SH-SY5Y (cell line): ENCODE measurements around the gene DLG1.

Source experiments
- GATA2 ChIP-seq: IDR thresholded peaks from 2 replicates; pipeline ENCODE4 v1.6.1; 2011; ENCODE audit warnings: mild to moderate bottlenecking, low read depth, low read length
- GATA3 ChIP-seq: IDR thresholded peaks from 2 replicates; pipeline ENCODE4 v1.6.1; 2011; ENCODE audit warnings: low read depth, mild to moderate bottlenecking, low read length, moderate library complexity

Gene DLG1

GRCh38 chr3:197305854-197306253 lies 7.4 kb upstream of the DLG1 start:
- TF ChIP-seq GATA3 (no peak), GATA2 (no peak)

- no peak for TF ChIP-seq GATA2
- no peak for TF ChIP-seq GATA3
Measured at GRCh38 chr3:197303452-197303851, 5.0 kb upstream of the DLG1 start.

- TF ChIP-seq GATA3 (no peak), GATA2 (no peak)
Measured at GRCh38 chr3:197302696-197303341, 4.4 kb upstream of the DLG1 start.

- TF ChIP-seq GATA3 (no peak), GATA2 (no peak)
Measured at GRCh38 chr3:197302033-197302432, 3.6 kb upstream of the DLG1 start.

- TF ChIP-seq GATA2 (no peak), GATA3 (no peak)
Measured at GRCh38 chr3:197300361-197300760, 1.9 kb upstream of the DLG1 start.

GRCh38 chr3:197298945-197299854 lies 788 bp upstream of the DLG1 start:
- TF ChIP-seq GATA2, result no peak
- TF ChIP-seq GATA3, result no peak

- TF ChIP-seq GATA3, result no peak
- no peak for TF ChIP-seq GATA2
Measured at GRCh38 chr3:197297476-197298340, 704 bp downstream of the DLG1 start.

- TF ChIP-seq GATA2 (no peak), GATA3 (no peak)
Measured at GRCh38 chr3:197297002-197297401, 1.4 kb downstream of the DLG1 start.

GRCh38 chr3:197296545-197296944 lies 1.9 kb downstream of the DLG1 start:
- TF ChIP-seq GATA2, result no peak
- TF ChIP-seq GATA3, result no peak

- TF ChIP-seq GATA3 (no peak), GATA2 (no peak)
Measured at GRCh38 chr3:197295871-197296270, 2.5 kb downstream of the DLG1 start.

GRCh38 chr3:197293605-197294237 lies 4.7 kb downstream of the DLG1 start:
- no peak for TF ChIP-seq GATA2
- no peak for TF ChIP-seq GATA3

- no peak for TF ChIP-seq GATA2
- TF ChIP-seq GATA3, result no peak
Measured at GRCh38 chr3:197292648-197293047, 5.8 kb downstream of the DLG1 start.

GRCh38 chr3:197292083-197292646 lies 6.2 kb downstream of the DLG1 start:
- TF ChIP-seq GATA3, result no peak
- no peak for TF ChIP-seq GATA2

- TF ChIP-seq GATA3 (no peak), GATA2 (no peak)
Measured at GRCh38 chr3:197289726-197290125, 8.7 kb downstream of the DLG1 start.
